Stimulated activated CD8-positive, alpha-beta memory T cell treated with anti-CD3 and anti-CD28 coated beads, Interleukin-15, amount 100 ng/mL, for 4 hours (primary cell): ENCODE data around the gene PBRM1.
"Not testable (repeated sequence)": the region's sequence is repeated elsewhere in the genome, so short reads cannot be mapped to it uniquely, and the experiment has no call there.

Experiments
- DNase-seq, 2 donors: peaks; one replicate each; pipeline ENCODE4 v3.0.0-alpha.2; 2020; ENCODE audit warnings: low read depth in 2 of 2

PBRM1 gene

DNA sequence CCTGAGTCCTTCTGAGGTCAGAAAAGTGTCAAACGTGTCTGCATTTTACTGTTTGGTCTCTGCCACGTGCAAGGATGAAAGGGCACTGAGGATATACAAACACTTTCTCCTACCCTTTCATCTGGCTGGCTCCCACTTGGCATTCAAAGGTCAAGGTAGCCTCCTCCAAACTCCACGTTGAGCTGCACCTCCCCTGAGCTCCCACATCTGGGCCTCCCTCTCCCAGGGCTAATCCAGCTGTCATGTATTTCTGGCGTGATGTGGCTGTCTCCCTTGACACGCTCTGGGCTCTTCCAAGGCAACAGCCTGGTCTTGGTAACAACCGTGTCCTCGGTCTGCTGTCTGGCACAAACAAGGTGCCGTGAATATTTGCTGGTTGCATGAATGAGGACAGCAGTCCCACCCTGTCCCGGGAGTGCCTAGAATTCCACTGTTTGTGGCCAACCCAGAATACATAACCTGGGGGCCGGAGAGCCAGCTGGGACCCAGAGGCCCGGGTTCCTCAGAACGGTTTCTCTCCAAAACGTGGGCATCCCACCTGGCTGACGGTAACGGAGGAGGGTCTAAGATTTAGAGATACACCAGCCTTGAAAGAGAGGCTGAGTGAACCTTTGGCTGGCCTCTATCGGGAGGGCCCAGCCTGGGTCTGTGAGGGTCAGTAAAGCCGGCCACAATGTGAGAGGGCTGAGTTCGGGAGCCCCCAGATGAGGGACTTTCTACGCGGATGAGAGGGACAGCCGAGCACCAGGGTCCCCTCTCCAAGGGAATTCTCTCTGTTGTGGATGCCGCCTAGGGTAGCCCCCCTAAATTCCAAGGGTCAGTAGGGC is 19.1 kb upstream of the PBRM1 start:
- DNase-seq, result no peak

GRCh38 chr3:52703341-52703740 is 17.6 kb upstream of the PBRM1 start:
- no peak for DNase-seq

DNA sequence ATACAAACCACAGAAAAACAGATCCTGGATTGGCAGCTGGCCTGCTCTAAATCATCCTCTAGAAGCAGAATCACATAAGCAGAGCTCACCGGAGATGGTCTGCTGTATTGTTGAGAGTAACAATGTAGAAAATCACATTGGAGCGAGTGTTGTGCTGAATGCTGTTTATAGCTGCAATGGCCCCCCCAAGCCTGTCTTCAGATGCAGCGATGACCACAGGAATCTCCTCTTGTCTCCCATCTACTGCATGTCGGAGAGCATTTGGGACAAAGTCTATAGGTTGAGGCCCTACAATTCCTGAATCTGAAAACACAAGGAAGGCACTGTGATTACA is 11.9 kb upstream of the PBRM1 start:
- DNase-seq, result no peak

DNA sequence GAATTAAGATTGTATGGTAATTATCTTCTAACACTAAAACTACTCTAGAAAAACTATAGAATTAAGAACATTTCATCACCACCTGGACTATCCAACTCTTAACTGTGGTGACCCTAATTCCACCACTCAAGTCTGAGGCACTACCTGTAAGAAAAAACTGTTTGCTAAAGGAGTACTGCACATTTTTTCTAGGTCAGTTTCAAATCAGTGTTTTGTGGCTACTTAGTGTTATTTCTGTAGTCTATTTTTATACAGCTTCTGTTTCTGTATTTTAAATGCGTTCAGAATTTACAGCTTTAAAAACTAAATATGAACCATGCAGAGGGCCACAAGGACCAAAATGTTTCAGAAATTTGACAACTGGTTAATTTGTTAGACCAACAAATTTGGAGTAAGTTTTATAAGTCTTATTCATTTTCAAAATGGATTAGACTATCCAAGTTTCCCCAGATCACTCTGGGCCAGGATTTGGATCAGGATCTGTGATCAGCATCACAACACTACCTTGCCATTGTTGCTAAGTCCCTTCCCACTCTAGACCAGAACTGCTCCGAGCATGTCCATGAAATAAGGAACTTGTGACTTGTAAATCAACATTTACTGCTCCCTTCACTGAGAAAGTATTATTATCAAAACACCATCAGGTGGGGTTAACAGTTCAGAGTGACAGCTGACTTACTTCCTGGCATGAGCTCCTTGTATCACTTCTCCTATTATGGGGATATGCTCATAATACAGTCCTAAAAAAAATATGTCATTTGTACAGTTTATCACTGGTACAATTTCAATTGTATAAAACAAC is 11.3 kb upstream of the PBRM1 start:
- no peak for DNase-seq

- DNase-seq, result no peak
These were observed 10.3 kb upstream of the PBRM1 start for GRCh38 chr3:52695798-52696671.

DNA sequence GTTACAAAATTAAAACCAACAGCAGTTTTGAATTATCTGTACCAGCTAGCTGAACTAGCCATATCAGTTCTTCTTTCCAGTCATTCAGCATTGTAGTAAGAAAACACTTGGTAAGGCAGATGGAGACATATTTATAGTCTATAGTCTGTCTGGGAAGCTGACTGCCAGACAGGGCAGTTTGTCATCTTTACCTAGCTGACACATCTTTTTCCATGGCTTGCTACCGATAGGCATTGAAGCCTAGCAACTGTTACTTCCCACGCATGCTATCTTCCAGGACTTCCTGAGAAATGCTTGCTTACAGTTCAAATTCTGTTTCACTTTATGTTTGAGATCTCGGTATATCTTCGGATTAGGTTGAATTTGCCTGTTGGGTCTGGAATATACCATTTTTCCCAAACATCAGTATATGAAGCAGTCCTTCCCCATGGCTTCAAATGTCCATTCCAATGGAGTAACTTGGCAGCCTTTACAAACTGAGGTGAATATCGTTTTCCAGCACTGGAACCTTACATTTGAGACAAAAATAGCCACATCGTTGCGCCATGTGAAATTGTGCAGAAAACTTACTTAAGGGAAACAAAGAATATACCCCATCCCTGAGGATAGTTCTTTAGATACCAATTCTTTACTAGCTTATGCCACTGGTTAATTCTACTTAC is 8.9 kb upstream of the PBRM1 start:
- no peak for DNase-seq

GRCh38 chr3:52693071-52693470 is 7.4 kb upstream of the PBRM1 start:
- DNase-seq, result no peak

DNA sequence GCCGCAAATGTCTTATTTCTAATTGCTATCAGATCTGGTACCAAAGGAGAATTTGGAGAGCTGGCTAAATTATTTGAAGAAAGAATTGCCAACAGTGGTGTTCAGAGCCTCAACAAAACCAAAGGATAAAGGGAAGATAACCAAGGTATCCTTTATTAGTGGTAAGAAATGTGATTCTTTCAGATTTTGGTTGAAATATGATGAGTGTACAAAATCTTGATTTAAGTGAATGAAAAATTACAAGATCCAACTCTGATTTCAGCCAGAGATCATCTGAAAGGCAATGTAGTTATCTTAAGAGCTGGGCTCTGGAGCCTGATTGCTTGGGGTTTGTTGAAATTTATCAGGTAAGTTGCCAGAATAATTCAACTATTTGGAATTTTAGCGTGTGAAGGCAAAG is 4.8 kb upstream of the PBRM1 start:
- no peak for DNase-seq

DNA sequence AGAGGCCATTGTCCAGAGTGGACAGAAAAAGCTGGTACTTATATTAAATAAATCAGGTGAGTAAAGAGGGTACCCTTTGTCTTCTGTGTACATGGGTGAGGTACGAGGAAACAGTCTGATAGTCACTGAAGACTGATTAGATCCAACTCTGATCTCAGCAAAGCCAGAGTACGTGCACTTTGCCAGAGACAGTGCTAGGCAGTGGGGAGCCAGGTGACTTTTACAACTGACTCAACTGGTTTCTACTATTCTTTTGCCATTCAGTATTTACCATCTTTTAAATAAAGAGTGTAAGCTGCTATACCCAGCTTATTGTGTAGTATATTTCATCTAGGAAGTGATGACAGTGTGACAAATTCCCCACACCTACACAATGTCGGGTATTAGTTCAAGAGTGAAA is 3.4 kb upstream of the PBRM1 start:
- DNase-seq, result no peak

- no peak for DNase-seq
These were observed 2.6 kb upstream of the PBRM1 start for GRCh38 chr3:52688266-52688665.

DNA sequence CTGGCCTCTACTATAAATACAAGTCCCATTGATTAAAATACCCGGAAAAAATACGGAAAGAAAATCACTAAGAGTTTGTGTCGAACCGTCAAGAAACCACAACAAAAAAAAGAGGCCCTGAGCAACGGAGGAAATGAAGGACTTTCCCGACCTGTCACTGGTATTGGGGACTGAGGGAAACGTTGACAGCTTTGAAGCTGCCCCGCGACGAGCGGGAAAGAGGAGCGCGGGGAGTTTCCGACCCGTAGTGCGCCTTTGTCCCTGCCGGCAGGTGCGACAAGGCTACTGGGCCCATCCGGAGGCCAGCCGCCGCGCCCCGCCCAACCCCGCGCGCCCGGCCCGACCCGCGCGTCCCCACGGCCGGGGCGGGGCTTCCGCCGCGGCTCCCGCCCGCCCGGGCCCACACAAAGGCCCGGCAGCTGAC is 416 bp downstream of the PBRM1 start:
- DNase-seq, result peak; percentile 47 to 57

DNA sequence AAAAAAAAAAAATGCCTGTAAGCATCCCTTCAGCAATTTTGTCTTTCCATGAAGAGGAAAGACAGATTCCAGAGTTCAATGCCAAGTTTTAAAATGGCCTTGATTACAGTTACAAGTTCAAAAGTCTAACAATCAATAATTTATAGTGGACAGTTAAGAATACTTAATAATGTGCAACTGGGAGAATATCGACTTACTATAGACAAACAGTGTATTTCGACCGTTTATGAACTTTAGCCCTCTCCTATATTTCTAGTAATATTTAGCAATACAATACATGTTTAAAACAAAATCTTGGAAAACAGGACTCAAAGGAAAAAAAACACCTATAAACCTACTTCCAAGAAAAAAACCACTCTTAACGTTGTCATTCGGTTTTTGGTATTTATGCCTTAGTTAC is 1.5 kb downstream of the PBRM1 start:
- DNase-seq, result no peak

DNA sequence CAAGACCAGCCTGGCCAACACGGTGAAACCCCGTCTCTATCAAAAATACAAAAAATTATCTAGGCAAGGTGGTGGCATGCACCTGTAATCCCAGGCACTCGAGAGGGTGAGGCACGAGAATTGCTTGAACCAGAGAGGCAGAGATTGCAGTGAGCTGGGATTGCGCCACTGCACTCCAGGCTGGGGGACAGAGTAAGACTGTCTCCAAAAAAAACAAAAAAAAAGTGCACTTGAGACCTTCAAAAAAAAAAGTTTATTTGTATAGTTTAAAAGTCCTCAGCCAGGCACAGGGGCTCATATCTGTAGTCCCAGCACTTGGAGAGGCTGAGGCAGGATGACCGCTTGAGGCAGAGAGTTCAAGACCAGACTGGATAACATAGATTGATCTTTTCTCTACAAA is 2.1 kb downstream of the PBRM1 start:
- DNase-seq, result no peak

- DNase-seq, result no peak
These were observed 3.7 kb downstream of the PBRM1 start for GRCh38 chr3:52682016-52682415.

- DNase-seq, result no peak
These were observed 4.1 kb downstream of the PBRM1 start for GRCh38 chr3:52681596-52681995.

DNA sequence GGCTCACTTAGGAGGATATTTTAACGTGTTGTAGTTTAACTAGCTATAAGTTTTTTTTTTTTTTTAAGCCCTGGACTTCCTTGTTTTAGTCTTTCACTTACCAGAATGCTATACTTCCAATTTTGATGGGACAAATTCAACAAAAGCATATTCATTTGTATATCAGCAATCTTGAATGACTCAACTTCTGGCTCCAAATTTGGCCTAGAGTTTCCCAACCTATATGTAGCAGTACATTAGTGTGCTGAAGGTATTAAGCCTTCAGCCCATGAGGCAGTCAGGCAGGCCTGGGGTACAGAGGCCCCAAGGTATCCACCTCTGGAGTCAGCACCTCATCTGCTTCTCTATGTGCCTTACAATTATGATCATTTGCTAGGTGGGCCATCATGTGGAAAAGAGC is 5.9 kb downstream of the PBRM1 start:
- no peak for DNase-seq

DNA sequence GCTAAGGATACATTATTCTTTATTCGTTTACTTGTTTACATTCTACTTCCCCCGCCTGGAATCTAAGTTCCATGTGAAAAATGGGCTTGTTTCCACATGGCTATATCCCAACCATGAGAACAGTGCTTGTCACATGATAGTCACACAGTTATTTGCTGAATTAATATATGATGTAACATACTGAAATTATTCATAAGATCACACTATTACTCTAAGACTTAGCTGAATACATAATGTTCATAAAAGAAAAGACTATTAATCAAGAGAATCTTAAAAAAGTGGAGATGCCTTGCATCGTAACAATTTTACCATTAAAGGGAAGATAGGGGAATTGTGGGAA is 6.5 kb downstream of the PBRM1 start:
- no peak for DNase-seq

DNA sequence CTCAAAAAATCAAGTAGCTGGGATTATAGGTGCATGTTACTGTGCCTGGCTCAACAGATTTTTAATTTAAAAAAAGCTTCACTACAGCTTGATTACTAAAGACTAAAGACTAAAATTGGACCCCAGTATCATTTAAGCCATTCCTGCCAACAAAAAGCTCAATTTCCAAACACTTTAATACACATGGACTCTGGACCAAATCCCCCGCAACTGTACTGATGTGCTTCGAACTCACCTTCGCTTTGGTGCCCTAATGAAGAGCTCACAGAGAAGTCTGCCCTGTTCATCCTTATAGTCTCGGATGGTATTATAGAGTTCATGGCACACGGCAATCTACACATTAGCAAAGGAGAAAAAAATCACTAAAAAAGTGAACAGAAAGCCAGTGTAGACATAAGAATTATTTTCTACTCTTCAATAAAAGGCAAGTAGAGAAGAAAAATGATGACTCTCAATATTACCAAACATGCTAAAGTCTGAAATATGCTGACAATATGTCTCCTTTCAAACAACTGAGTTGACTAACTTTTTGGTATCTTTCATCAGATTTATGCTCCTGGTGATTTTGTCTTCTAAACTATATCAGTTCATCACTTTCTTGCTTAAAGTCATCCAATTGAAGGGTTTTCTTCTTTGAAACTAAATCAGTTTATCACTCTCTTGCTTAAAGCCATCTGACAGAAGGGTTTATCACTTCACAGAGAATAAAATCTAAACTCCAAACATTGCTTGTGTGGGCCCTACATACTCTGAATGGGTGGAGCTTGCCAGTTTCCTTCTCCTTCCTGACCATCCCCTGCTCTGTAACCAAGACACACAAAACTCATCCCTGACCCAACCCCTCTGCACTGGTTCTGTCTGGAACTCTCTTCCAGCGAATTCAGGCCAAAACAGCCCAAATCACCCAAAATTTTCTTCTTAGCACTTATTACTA is 7.2 kb downstream of the PBRM1 start:
- DNase-seq, result no peak

DNA sequence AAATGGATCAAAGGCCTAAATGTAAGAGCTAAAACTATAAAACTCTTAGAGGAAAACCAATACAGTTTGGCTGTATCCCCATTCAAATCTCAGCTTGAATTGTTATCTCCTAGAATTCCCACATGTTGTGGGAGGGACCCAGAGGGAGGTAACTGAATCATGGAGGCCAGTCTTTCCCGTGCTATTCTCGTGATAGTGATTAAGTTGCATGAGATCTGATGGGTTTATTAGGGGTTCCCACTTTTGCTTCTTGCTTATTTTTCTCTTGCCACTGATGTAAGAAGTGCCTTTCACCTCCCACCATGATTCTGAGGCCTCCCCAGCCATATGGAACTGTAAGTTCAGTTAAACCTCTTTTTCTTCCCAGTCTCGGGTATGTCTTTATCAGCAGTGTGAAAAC is 9.5 kb downstream of the PBRM1 start:
- not testable (repeated sequence) for DNase-seq

GRCh38 chr3:52671676-52672075 is 14.0 kb downstream of the PBRM1 start:
- DNase-seq, result no peak
